Measurements from ENCODE around the gene SFI1. TPM values are rescaled to one million over a fixed set of nuclear protein-coding genes. Genes with fewer than 3 reads are reported as not detected.

SFI1 gene
- total and polyA plus RNA-seq, 2 of the 4 experiments (the other 2 are of a cell fraction): 9.9 to 12.0 TPM

DNA sequence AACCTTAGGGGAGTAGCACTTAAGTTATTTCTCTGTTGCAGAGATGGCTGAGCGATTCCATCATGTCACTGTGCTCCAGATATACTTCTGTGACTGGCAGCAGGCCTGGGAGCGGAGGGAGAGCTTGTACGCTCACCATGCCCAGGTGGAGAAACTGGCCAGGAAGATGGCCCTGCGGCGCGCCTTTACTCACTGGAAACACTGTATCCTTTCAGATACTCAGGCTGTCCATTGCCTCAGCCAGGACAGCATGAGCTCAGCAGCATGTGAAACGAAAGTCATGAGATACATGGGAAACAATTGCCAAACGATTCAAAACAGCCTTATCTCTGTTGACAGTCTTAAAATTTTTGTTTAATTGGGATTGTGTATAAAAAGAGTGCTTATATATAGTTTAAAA, 78.9 kb downstream of the SFI1 start:
- Histone ChIP-seq H3K56ac (ENCODE audit: extremely low read depth, insufficient read depth, low read length) (no peak overlapping the region), H3K27me3 (ENCODE audit: control insufficient read depth, insufficient read depth, low read length) (no peaks in the 10 kb centered on the region), H3K23ac (ENCODE audit: low read depth, low read length) (no peak overlapping the region), H3K18ac (ENCODE audit: low read depth, low read length) (no peak overlapping the region), H3K27ac (ENCODE audit: insufficient read depth, low read length) (no peak overlapping the region), H2BK120ac (ENCODE audit: low read depth, low read length) (no peak overlapping the region), H4K8ac (ENCODE audit: low read depth in 2 of 2, low read length in 2 of 2) (no peak overlapping the region), H3K4me3 (ENCODE audit: insufficient read depth, low read depth, low read length) (no peak overlapping the region), H4K5ac (ENCODE audit: low read depth, low read length) (no peak overlapping the region), H2BK20ac (ENCODE audit: low read depth, low read length) (no peak overlapping the region), H3K4me1 (ENCODE audit: control insufficient read depth, insufficient read depth, low read length) (0 out of 2 replicates have a peak, but pooled peaks cover 4% of the 10 kb centered on the region), H3K9me1 (ENCODE audit: insufficient read depth, low read length) (no peaks in the 10 kb centered on the region; the same call in 1 of the 2 replicates), H3K9ac (ENCODE audit: low read depth, low read length) (no peak overlapping the region), H2BK5ac (ENCODE audit: low read depth, low read length, poor library complexity, severe bottlenecking) (no peak overlapping the region), H2BK15ac (ENCODE audit: low read depth, low read length) (no peak overlapping the region), H3K4me2 (ENCODE audit: low read depth, low read length) (no peak overlapping the region), H3K79me1 (ENCODE audit: low read depth in 1 of 2, low read length in 2 of 2) (no peaks in the 10 kb centered on the region), H4K20me1 (ENCODE audit: insufficient read depth, low read length) (no peaks in the 10 kb centered on the region), H2AK9ac (replicated peaks; ENCODE audit: low read depth, low read length, poor library complexity) (no peak overlapping the region), H3K4ac (ENCODE audit: low read depth, low read length) (no peak overlapping the region), H2AFZ (replicated peaks; ENCODE audit: low read length, poor library complexity) (no peak overlapping the region), H4K91ac (ENCODE audit: insufficient read depth, low read depth, low read length) (no peak overlapping the region), H3K14ac (replicated peaks; ENCODE audit: low read depth, low read length) (no peak overlapping the region), H3K9me3 (ENCODE audit: control insufficient read depth, insufficient read depth, low read length) (no peaks in the 10 kb centered on the region), H3K36me3 (ENCODE audit: control insufficient read depth, insufficient read depth, low read length) (no peaks in the 10 kb centered on the region; the same call in 1 of the 2 replicates), H2AK5ac (ENCODE audit: low read depth, low read length) (no peak overlapping the region)
- in situ Hi-C loops (cut with MboI; ENCODE audit: low sequenced_read_pairs): no loop called here
- no TSS peak for BruUV-seq (replicated peaks)
- TF ChIP-seq, protein P1, sequence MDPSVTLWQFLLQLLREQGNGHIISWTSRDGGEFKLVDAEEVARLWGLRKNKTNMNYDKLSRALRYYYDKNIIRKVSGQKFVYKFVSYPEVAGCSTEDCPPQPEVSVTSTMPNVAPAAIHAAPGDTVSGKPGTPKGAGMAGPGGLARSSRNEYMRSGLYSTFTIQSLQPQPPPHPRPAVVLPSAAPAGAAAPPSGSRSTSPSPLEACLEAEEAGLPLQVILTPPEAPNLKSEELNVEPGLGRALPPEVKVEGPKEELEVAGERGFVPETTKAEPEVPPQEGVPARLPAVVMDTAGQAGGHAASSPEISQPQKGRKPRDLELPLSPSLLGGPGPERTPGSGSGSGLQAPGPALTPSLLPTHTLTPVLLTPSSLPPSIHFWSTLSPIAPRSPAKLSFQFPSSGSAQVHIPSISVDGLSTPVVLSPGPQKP (IDR thresholded peaks at IDR 0.05; ENCODE audit: borderline replicate concordance, low read depth, low read length): no peak
- no peak for TF ChIP-seq MAZ (IDR thresholded peaks at IDR 0.05; ENCODE audit: borderline replicate concordance, low read depth, low read length)
- no peak for TF ChIP-seq MAFK (IDR thresholded peaks at IDR 0.05; ENCODE audit: low read depth, low read length)
- TF ChIP-seq CEBPB (IDR thresholded peaks at IDR 0.05; ENCODE audit: low read depth, low read length): no peak
- no peak for TF ChIP-seq BHLHE40 (IDR thresholded peaks at IDR 0.05; ENCODE audit: low read depth, low read length)
- no peak for TF ChIP-seq CHD1 (IDR thresholded peaks at IDR 0.05; ENCODE audit: low read depth, low read length)
- TF ChIP-seq RCOR1 (IDR thresholded peaks at IDR 0.05; ENCODE audit: insufficient replicate concordance, low read length): no peak
- TF ChIP-seq POLR2A (IDR thresholded peaks at IDR 0.05; ENCODE audit: low read depth, low read length): no peak
- TF ChIP-seq NFE2L2 (IDR thresholded peaks at IDR 0.05; ENCODE audit: low read depth, low read length): no peak
- TF ChIP-seq MXI1 (IDR thresholded peaks at IDR 0.05; ENCODE audit: borderline replicate concordance, low read depth, low read length): no peak
- no peak for TF ChIP-seq RAD21 (IDR thresholded peaks at IDR 0.05; ENCODE audit: low read length)
- TF ChIP-seq SMC3 (IDR thresholded peaks at IDR 0.05; ENCODE audit: low read depth, low read length): no peak
- no peak for TF ChIP-seq RFX5 (IDR thresholded peaks at IDR 0.05; ENCODE audit: low read depth, low read length)
- TF ChIP-seq, protein P2, sequence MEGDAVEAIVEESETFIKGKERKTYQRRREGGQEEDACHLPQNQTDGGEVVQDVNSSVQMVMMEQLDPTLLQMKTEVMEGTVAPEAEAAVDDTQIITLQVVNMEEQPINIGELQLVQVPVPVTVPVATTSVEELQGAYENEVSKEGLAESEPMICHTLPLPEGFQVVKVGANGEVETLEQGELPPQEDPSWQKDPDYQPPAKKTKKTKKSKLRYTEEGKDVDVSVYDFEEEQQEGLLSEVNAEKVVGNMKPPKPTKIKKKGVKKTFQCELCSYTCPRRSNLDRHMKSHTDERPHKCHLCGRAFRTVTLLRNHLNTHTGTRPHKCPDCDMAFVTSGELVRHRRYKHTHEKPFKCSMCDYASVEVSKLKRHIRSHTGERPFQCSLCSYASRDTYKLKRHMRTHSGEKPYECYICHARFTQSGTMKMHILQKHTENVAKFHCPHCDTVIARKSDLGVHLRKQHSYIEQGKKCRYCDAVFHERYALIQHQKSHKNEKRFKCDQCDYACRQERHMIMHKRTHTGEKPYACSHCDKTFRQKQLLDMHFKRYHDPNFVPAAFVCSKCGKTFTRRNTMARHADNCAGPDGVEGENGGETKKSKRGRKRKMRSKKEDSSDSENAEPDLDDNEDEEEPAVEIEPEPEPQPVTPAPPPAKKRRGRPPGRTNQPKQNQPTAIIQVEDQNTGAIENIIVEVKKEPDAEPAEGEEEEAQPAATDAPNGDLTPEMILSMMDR (conservative IDR thresholded peaks at IDR 0.05; ENCODE audit: low read depth, low read length): no peak
- no peak for TF ChIP-seq USF2 (IDR thresholded peaks at IDR 0.05; ENCODE audit: low read depth, low read length)
- no peak for TF ChIP-seq FOS (IDR thresholded peaks at IDR 0.05; ENCODE audit: low read depth, low read length)
- ChIA-PET CTCF (interaction anchor here (1.2 kb wide), 1 partner anchor 14 kb away, joined by 3 read pairs; no protein-coding TSS in a partner anchor), POLR2A (ENCODE audit: unreplicated experiment) (no interaction called here)
- no CpG with 5 or more reads among the region's 8 CpGs for WGBS, 2 experiments (ENCODE audit: extremely low coverage in 2 of 2, insufficient read length in 1 of 2)
- DNase-seq: no peak
- ATAC-seq (ENCODE audit: low read depth): no peak
- intact Hi-C loops (cut with micrococcal nuclease): no loop called here
- dilution Hi-C loops (cut with HindIII; ENCODE audit: low sequenced_read_pairs, unreplicated experiment): no loop called here

Data from IMR-90 (cell line).